CD14-positive monocyte (primary cell): ENCODE results near the gene SRPK2. TPM values are rescaled to one million over a fixed set of nuclear protein-coding genes. Genes with fewer than 3 reads are reported as not detected.
A peak's percentile ranks its signal among the peaks of the same experiment; 100 is the strongest.

Source experiments
- DNase-seq, 3 donors: peaks; one replicate each; pipeline ENCODE4 v3.0.0-alpha.2; 2011 to 2022
- H2AFZ ChIP-seq: 2 replicates; pipeline ENCODE4 v1.6.0; 2012; ENCODE audit warnings: mild to moderate bottlenecking, low read depth, low read length, inconsistent platforms; ENCODE audit not compliant: insufficient read depth, poor library complexity, severe bottlenecking
- H3K27ac ChIP-seq, 2 donors: 1 replicate in 1 of 2; 2 replicates in 1 of 2; pipeline ENCODE4 v1.5.1; 2012 to 2013; ENCODE audit warnings: low read length in 2 of 2, control low read depth in 1 of 2, inconsistent platforms in 1 of 2, low read depth in 1 of 2, mild to moderate bottlenecking in 1 of 2
- H3K27me3 ChIP-seq, 2 donors: one replicate each; pipeline versions ENCODE4 v1.6.0 to v1.6.1; 2011 to 2013; ENCODE audit warnings: low read length in 2 of 2; ENCODE audit not compliant: control insufficient read depth in 2 of 2, insufficient read depth in 2 of 2
- H3K36me3 ChIP-seq, 2 donors: replicated peaks in 1 of 2; 1 replicate in 1 of 2; 2 replicates in 1 of 2; pipeline versions ENCODE4 v1.5.1 to v1.6.1; 2012 to 2013; ENCODE audit warnings: low read length in 2 of 2, control low read depth in 1 of 2, inconsistent platforms in 1 of 2, mild to moderate bottlenecking in 1 of 2; ENCODE audit not compliant: insufficient read depth in 2 of 2, control insufficient read depth in 1 of 2
- H3K4me1 ChIP-seq, 2 donors: 1 replicate in 1 of 2; 2 replicates in 1 of 2; pipeline versions ENCODE4 v1.5.1 to v1.6.1; 2012 to 2013; ENCODE audit warnings: low read length in 2 of 2, control low read depth in 1 of 2, inconsistent platforms in 1 of 2, mild to moderate bottlenecking in 1 of 2, moderate library complexity in 1 of 2; ENCODE audit not compliant: insufficient read depth in 2 of 2, control insufficient read depth in 1 of 2
- H3K4me2 ChIP-seq: replicated peaks from 2 replicates; pipeline ENCODE3; 2012; ENCODE audit warnings: low read length, moderate library complexity, mild to moderate bottlenecking; ENCODE audit not compliant: poor library complexity, severe bottlenecking; ENCODE audit errors: extremely low read depth
- H3K4me3 ChIP-seq, 3 experiments: fragments of 200-600 bp in 1 of 3; sonication (generic) in 1 of 3; replicated peaks in 1 of 3; 1 replicate in 2 of 3; 2 replicates in 1 of 3; pipeline ENCODE4 v1.5.1; 2011 to 2013; ENCODE audit warnings: low read length in 3 of 3, mild to moderate bottlenecking in 3 of 3, control low read depth in 2 of 3, low read depth in 2 of 3, inconsistent platforms in 1 of 3, moderate library complexity in 1 of 3
- H3K79me2 ChIP-seq: 2 replicates; pipeline ENCODE4 v1.6.0; 2012; ENCODE audit warnings: mild to moderate bottlenecking, control low read depth, inconsistent platforms, low read length, moderate library complexity; ENCODE audit not compliant: insufficient read depth
- H3K9ac ChIP-seq: 2 replicates; pipeline ENCODE4 v1.6.0; 2017; ENCODE audit warnings: low read length, mild to moderate bottlenecking; ENCODE audit not compliant: insufficient read depth, poor library complexity, severe bottlenecking
- H3K9me3 ChIP-seq, 2 donors: replicated peaks in 1 of 2; 1 replicate in 1 of 2; 2 replicates in 1 of 2; pipeline versions ENCODE4 v1.5.1 to v1.6.1; 2012 to 2013; ENCODE audit warnings: low read length in 2 of 2, control low read depth in 1 of 2; ENCODE audit not compliant: control insufficient read depth in 1 of 2, insufficient read depth in 1 of 2
- H4K20me1 ChIP-seq: 2 replicates; pipeline ENCODE4 v1.6.0; 2012; ENCODE audit warnings: mild to moderate bottlenecking, low read length, control low read depth, moderate library complexity; ENCODE audit not compliant: insufficient read depth
- H3K27ac Mint-ChIP-seq, 7 donors: one replicate each; pipeline ENCODE4 v1.8.0; 2020; ENCODE audit warnings: mild to moderate bottlenecking in 7 of 7, mixed read lengths in 7 of 7, moderate library complexity in 6 of 7, inconsistent platforms in 2 of 7
- H3K27me3 Mint-ChIP-seq, 3 donors: one replicate each; pipeline ENCODE4 v1.8.0; 2021 to 2022; ENCODE audit warnings: low read depth in 3 of 3, mild to moderate bottlenecking in 3 of 3, mixed read lengths in 3 of 3, moderate library complexity in 3 of 3, inconsistent platforms in 1 of 3
- H3K36me3 Mint-ChIP-seq, 2 donors: one replicate each; pipeline ENCODE4 v1.8.0; 2020; ENCODE audit warnings: mixed read lengths in 2 of 2, inconsistent platforms in 1 of 2, mild to moderate bottlenecking in 1 of 2
- H3K4me1 Mint-ChIP-seq: one replicate; pipeline ENCODE4 v1.8.0; 2020; ENCODE audit warnings: mild to moderate bottlenecking, mixed read lengths
- H3K4me3 Mint-ChIP-seq, 2 donors: one replicate each; pipeline ENCODE4 v1.8.0; 2020; ENCODE audit warnings: mild to moderate bottlenecking in 2 of 2, mixed read lengths in 2 of 2, moderate library complexity in 1 of 2
- H3K9me3 Mint-ChIP-seq, 7 donors: one replicate each; pipeline ENCODE4 v1.8.0; 2020 to 2022; ENCODE audit warnings: mixed read lengths in 7 of 7, mild to moderate bottlenecking in 6 of 7, moderate library complexity in 6 of 7, inconsistent platforms in 2 of 7
- CTCF ChIP-seq: fragments of 200-600 bp; IDR thresholded peaks from one replicate; pipeline ENCODE4 v1.8.0; 2022; ENCODE audit warnings: antibody characterized with exemption, mild to moderate bottlenecking
- WGBS: methylation state at CpG from one replicate; pipeline ENCODE4 v1.1.5; 2013; ENCODE audit warnings: missing lambda C conversion rate; ENCODE audit not compliant: insufficient coverage; 5-methylcytosine and 5-hydroxymethylcytosine counted together
- intact Hi-C, 2 donors: fragments of 100-400 bp; cut with micrococcal nuclease; formaldehyde crosslinking; loops; one replicate each; pipeline versions ENCODE4 v1.15.0 to v1.15.1; 2023
- polyA plus RNA-seq, 3 donors: library from polyadenylated mRNA; depleted of rRNA in 1 of 3; unstranded in 2 of 3; stranded (reverse) in 1 of 3; fragments of 300-500 nt in 2 of 3; fragments of >200 nt in 1 of 3; fragmentation: Illumina TruSeq in 2 of 3; gene quantifications; 1 replicate in 2 of 3; 2 replicates in 1 of 3; pipeline ENCODE4 v1.2.3, GENCODE V29; 2012 to 2021

Gene SRPK2
- polyA plus RNA-seq, 3 donors: 12.6 to 37.7 (median 30.0) TPM

- Histone ChIP-seq H4K20me1 (peaks cover 49% of the 10 kb centered on the region), H3K27me3 (no peaks in the 10 kb centered on the region), H3K4me1 (peaks cover 15 to 28% of the 10 kb centered on the region in 2 donors), H3K36me3 (no peaks in the 10 kb centered on the region), H3K9ac (no peak overlapping the region), H2AFZ (no peak overlapping the region), H3K4me3 (no peak overlapping the region), H3K9me3 (no peaks in the 10 kb centered on the region), H3K79me2 (peaks cover 16% of the 10 kb centered on the region), H3K27ac (no peak overlapping the region), H3K4me2 (no peak overlapping the region)
- H3K4me3 Mint-ChIP-seq: no peak overlapping the region
- H3K9me3 Mint-ChIP-seq: peaks cover 0 to 3% (median 0%) of the 10 kb centered on the region in 7 donors
- H3K36me3 Mint-ChIP-seq: peaks cover 10 to 14% of the 10 kb centered on the region in 2 donors
- no peak for DNase-seq
- intact Hi-C loops: no loop called here
- TF ChIP-seq CTCF: no peak
- H3K27me3 Mint-ChIP-seq: no peaks in the 10 kb centered on the region
- no peak overlapping the region for H3K27ac Mint-ChIP-seq
- H3K4me1 Mint-ChIP-seq: peaks cover 26% of the 10 kb centered on the region
These were observed 200.5 kb downstream of the SRPK2 start for GRCh38 chr7:105188201-105188600.

- H3K4me2 ChIP-seq: no peak overlapping the region
- WGBS: 100% methylated on average over 1 of the region's 4 CpGs
These were observed 201.2 kb downstream of the SRPK2 start for GRCh38 chr7:105187302-105188169.

More at GRCh38 chr7:105187302-105188169, 201.2 kb downstream of the SRPK2 start:
- H3K27me3 ChIP-seq: no peaks in the 10 kb centered on the region
- H3K9me3 ChIP-seq: no peaks in the 10 kb centered on the region
- Mint-ChIP-seq H3K4me3 (no peak overlapping the region), H3K9me3 (no peaks in the 10 kb centered on the region), H3K36me3 (peaks cover 9 to 10% of the 10 kb centered on the region in 2 donors), H3K27me3 (no peaks in the 10 kb centered on the region), H3K27ac (peak overlapping the region in 1 of 7 donors; percentile 32), H3K4me1 (peaks cover 19% of the 10 kb centered on the region)
- DNase-seq: no peak
- no peaks in the 10 kb centered on the region for H3K36me3 ChIP-seq
- peaks cover 15 to 22% of the 10 kb centered on the region in 2 donors for H3K4me1 ChIP-seq
- H3K79me2 ChIP-seq: peaks cover 16% of the 10 kb centered on the region
- peaks cover 52% of the 10 kb centered on the region for H4K20me1 ChIP-seq
- intact Hi-C loops: no loop called here
- H2AFZ ChIP-seq: no peak overlapping the region
- no peak for TF ChIP-seq CTCF
- H3K9ac ChIP-seq: no peak overlapping the region
- H3K4me3 ChIP-seq: no peak overlapping the region
- no peak overlapping the region for H3K27ac ChIP-seq
